ACHN (cell line): ENCODE measurements around the gene TBRG1.

Experiments used
- DNase-seq: peaks from one replicate; pipeline ENCODE4 v3.0.0-alpha.2; 2015
- in situ Hi-C: cut with HindIII; loops from 2 replicates; pipeline ENCODE4 v1.10.0; 2017; ENCODE audit warnings: low sequenced_read_pairs, low pct_ligation_motif_present, low pct_unique_long_range_greater_than_20kb

TBRG1 gene

DNA sequence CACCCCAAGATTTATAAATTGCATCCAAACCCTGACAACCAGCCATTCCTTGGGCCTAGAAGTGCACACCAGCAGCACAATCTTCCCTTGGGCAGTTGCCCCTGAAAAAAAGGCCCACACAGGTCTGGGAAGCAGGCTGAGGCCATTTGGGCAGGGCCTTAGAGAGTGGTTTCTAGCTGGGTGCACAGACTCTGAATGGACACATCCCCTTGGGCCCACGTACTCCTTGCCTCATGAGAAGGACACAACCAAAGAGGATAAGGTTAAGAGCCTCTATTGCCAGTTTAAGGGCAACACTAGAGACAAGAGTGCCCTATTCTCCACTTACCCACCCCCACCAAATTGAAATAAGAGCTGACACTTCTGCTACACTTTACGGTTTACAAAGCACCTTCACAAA is 12.4 kb upstream of the TBRG1 start:
- DNase-seq: no peak
- in situ Hi-C loops: no loop called here

DNA sequence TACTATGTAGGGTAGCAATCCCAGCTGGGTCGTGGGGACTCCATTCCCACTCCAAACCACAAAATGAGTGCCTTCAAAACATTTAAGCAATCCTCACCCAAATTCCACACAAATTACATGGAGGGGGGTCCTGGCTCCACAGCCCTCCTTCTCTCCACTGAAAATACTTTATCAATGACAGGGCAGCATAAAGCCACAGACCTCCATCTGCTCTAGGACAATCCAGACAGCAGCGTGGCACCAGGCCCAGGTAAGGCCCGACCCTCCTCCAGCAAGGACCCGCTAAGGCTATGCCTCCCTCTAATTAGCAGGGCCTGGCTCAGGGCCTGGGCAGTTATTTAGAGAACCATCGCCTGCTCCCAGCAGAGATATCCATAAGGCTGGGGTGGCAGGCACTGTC is 11.6 kb upstream of the TBRG1 start, which contains the start of gene PANX3:
TSS of gene PANX3 (plus strand) at position 365 of the 400 bp plus-strand sequence. CDS start 129 bp downstream, outside the sequence.
- in situ Hi-C loops: no loop called here
- DNase-seq: no peak

DNA sequence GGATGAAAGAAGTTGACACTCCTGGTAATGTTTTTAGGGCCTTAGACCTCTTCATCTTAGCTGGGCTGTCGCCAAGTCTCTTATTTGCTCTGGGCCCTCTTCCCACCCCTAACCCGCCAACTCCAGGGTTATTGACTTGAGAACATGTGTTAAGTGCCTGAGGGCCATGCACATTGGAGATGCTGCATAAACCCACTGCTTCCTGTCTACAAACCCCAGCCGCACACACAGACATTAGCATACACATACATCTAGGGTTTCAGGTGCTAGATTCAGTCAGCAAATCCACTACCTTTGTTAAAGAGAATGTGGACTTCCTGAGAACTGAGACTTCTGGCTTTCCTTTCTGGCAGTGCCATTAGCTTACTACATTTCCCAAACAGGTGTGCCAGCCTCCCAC is 10.6 kb upstream of the TBRG1 start:
- DNase-seq: no peak
- in situ Hi-C loops: no loop called here

DNA sequence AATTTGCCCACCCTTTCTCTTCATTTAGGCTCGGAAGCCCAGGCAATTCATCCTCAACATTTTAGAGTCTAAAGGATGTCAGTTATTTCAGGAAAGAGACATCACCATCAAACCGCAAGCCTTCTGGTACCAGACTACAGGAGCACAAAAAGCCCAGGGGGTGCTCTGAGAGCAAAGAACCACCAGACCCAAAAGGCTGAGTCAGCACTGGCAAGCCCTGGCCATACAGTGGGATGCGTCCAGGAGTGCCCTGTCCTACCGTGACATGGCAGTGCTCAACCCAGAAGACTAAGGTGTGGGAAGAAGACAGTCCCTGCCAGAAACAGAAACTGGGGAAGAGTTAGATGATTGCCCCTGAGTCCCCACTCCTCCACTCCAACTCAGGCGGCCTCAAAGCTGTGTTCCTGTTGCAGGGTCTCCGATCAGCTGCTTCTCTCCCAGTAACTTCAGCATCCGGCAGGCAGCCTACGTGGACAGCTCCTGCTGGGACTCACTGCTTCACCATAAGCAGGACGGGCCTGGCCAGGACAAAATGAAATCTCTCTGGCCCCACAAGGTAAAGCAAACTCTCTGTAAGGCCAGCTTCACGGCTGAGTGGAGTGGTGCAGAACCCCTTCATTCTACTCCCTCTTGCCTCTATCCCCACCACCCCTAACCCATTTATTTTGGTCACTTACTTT is 10.0 kb upstream of the TBRG1 start:
- in situ Hi-C loops: no loop called here
- DNase-seq: no peak

DNA sequence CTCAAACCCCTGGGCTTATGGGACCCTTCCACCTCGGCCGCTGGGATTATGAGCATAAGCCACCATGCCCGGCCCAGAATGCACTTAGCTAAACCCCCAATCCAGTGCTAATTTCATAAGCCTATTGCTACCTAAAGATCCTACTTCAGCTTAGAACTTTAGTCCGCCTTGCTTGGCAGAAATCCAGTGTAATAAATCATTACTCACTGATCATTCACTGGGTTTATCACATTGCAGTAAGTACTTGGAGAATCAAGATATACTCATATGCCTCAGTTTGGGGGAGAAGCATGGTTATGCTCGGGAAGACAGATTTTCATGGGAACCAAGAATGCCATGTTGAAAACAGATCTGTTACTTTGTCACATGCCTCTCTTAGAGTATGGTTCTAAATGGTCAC is 3.8 kb upstream of the TBRG1 start:
- DNase-seq: no peak
- in situ Hi-C loops: no loop called here

DNA sequence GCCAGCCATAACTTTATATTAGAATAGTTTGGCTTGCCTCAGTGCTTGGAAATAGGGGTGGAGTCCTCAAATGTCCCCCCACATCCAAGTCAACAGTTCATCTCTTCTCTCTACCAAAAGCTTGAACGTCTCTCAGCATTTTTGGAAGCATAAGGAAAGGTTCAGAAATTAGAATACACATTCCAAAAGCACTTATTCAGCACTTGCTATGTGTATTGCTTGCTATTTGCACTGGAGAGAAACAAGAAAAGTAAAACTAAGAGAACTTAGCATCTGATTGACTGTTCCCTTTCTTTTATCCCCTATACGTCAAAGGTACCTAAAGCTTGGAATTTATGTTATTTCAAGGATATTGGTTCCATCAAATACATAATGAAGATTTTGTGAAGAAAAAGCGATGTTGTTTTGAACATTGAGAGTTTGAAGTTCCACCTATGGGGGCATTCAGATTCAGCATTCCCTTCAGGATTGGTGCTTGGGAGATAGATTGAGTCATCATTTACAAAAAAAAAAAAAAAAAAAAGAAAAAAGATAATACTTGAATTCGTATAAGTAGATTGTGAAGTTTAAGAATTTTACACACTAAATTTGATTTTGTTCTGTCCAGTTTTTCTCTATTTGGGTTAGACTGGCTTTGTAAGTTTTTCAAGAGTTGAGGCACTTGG is 1.3 kb downstream of the TBRG1 start:
- in situ Hi-C loops: no loop called here

DNA sequence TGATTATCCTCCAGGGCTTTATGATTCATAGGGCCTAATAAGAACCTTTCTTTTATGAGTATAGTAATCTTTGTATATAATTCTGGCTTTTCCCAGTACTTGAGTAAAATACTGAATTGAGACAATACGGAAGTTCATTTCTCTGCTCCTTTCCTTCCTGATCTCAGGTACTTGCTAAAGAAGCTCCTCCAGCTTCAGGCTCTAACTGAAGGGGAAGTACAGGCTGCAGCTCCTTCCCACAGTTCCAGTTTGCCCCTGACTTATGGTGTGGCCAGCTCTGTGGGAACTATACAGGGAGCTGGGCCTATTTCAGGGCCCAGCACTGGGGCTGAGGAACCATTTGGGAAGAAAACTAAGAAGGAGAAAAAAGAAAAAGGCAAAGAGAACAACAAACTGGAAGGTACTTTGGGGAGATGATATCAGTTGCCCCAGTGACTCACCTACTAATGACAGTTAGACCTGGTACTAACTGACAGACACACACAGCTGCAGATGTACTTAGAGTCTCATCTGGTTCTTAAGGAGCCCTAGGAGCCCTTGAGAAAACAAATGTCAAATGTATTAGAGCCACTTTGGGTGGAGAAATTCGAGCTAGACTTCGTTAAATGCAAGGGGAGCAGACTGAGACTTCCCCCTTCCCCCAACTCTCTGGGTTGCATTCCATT is 3.0 kb downstream of the TBRG1 start:
- in situ Hi-C loops: no loop called here
- DNase-seq: no peak

More for the DNA sequence above, 1.3 kb downstream of the TBRG1 start:
- DNase-seq: no peak

DNA sequence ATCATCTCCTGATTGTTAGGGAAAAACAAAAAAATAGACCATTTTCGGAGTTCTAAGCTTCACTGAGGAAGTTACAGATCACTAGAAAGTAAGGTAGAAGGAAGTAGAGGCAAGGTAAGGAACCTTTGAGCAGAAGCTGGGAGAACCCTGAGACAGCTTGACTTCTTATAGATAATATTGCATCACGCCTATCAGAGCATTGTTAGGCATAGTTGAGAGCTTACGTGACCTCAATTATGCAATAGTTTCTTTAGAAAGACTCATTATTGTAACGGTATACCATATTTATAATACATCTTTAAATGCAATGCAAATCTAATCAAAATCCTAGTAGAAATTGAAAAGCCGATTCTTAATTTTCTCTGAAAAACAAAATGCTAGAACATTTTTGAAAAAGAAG is 4.9 kb downstream of the TBRG1 start:
- no peak for DNase-seq
- in situ Hi-C loops: no loop called here

DNA sequence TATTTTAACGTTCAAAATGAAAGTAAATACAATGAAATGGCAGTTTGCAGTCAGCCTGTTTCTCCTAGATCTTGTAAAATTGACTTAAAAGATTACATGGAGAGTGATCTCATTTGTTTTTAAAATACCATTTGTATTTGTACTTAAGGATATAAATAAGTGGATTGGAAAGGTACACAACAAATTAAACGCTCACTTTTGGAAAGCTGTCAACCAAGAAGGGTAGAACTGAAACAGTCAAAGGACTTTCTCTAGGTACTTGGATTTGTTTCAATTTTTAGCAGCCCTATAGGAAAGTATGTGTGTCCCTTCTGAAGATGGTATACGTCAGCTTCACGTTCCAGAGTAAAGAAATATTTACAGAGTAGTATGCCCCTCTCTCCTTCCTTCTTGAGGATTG is 7.3 kb downstream of the TBRG1 start:
- no peak for DNase-seq
- in situ Hi-C loops: no loop called here

DNA sequence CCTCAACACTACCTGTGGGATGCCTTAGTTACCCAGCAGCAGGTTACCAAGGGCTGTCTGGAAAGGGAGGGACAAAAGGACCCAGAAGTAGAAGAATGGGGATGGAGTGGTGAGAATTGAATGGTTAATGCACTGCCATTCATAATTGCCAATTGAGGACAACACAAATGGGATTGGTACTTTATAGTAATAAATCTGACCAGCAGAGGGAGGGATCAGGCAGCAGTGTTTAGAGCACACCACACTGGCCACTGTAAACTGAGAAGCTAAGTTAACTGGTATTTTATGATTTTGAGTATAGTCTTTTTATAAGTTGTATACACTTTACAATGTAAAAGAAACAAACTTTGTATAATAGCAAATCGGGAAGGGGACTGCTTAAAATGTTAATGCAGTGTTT is 10.7 kb downstream of the TBRG1 start:
- peak; percentile 16 for DNase-seq
- in situ Hi-C loops: no loop called here

DNA sequence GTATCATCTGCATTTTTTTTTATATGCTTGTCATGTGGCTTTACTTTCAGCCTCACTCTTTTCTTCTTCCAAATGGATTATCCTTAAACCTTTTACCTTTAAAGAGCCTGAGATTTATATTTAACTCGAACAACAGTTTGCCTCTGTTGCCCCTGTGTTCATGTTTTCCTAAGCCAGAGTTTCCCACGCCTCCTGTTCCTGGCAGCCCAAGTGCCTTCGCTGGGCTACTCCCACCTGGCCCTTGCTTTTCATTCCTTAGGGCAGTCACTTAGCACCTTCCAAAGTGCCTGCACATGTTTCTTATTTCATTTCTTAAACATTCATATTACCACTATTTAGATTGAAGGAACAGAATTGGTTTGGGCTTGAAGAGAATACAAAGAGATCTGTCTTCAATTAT is 13.3 kb downstream of the TBRG1 start:
- in situ Hi-C loops: no loop called here
- DNase-seq: no peak

DNA sequence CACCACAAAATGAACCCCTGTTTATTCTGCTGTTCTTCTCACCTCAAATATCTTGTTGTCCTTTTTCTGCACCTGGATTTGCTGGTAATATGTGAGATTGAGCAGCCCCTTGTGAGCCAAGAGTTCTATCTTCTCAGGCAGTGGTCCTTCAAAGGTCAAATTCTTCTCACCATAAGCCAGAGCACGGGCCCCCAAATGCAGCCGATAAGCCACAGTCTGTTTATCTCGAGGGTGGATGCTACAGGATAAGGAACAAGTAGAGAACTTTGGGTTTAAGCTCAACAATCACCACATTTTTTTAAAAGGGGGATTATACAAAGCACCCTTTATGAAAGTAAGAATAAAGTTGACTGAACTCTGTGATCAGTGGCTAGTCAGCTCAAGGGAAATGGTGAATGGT is 15.8 kb downstream of the TBRG1 start:
- DNase-seq: no peak
- in situ Hi-C loops: no loop called here

DNA sequence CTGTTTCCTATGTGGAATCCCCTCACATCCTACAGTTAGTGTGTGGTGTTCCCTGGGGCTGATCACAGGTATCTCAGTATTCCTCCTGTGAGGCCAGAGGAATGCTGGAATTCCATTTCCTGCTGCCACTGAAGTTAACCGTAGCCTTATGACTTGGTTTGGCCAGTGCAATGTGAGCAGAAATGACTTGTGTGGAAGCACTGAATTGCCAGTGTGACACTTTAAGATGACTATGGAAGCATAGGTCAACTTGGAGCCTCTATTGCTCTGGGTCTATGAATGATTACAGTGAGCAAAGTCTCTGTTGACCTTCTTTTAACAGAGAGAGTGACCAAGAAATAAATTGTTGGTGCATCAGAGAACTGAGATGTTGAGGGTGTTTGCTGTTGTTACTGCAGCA is 16.5 kb downstream of the TBRG1 start:
- in situ Hi-C loops: no loop called here
- no peak for DNase-seq

DNA sequence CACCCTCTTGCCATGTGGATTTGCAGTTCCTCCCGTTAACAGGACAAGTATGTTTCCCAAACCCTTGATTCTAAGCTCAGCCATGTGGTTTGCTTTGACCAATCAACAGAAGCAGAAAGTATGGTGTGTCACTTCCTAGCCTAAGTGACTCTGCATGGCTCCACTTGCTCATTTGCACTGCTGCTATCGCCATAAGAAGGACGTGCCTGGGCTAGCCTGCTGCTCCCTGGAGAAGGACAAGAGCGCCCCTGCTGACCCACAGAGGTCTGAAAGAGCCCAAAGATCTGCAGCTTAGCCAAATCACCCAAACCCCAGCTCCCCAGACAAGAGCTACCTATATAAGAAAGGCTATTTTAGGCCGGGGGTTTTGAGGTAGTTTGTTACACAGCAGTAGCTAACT is 18.0 kb downstream of the TBRG1 start:
- DNase-seq: no peak
- in situ Hi-C loops: no loop called here

DNA sequence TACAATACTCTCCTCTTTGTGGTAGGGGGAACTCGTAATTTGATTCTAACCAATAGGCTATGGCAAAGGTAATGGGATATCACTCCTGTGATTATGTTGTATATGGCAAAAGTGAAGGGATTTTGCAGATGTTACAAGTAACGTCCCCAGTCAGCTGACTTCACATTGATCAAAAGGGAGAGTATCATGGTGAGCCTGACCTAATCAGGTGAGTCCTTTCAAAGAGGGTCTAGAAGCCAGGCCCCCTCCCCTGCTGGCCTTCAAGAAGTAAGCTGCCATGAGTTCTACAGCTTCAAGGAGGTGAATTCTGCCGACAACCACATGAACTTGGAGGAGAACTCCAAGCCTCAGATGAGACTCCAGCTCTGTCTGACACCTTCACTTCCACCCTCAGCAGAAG is 20.0 kb downstream of the TBRG1 start:
- no peak for DNase-seq
- in situ Hi-C loops: no loop called here

DNA sequence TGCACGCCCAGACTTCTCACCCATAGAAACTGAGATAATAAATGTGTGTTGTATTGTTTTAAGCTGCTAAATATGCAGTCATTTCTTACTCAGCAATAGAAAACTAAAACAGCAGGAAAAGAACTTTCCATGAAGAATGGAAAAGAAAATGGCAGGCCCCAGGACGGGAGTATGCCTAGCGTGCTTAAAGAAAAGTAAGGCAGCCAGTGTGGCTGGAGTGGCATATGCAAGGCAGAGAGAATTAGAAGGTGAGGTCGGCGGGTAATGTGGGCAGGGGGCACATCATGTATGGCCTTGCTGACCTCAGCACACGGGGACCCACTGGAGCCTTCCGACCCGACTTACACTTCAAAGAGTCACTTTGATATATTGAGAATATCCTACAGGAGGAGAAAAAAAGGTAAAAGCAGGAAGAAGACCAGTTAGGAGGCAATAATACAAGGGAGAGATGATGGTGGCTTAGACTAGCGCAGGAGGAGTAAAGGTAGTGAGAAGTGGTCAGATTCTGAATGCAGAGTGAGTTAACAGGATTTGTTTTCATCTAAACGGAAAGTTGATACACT is 20.5 kb downstream of the TBRG1 start:
- DNase-seq: no peak
- in situ Hi-C loops: no loop called here

DNA sequence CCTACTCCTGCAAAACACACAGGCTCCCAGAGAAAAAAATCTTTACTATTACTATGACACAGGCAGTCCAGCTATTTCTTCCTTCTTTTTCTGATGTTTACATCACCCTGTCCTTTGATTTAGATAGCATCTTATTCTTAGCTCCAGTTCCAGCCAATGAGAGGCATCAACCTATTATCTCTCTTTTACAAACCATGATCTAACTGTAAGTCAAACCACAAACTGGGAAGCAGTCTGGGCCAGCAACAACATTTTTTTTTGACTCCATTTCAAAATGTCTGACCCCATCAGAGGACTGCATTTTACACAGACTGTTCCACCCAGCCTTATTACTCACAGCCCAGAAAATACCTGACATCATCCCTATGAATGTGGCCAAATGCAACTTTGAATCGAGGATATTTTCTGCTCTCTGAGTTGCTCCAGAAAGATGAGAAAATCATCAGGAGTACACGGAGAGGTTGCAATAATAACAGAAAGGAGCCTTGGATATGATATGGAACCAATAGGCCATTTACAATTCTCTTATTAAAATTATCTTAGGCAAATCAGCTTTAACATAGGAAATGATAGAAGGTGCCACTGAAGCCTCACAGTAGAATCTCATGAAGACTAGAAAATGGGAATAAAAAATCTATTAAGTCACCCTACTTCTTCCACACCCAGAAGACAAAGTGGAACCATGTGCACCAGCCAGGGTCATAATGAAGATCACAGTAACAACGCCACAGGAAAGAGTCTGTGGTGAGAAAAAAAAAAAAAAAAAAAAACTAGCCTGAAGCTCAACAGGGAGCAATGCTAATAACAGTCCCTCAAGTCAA is 21.2 kb downstream of the TBRG1 start:
- no peak for DNase-seq
- in situ Hi-C loops: no loop called here

DNA sequence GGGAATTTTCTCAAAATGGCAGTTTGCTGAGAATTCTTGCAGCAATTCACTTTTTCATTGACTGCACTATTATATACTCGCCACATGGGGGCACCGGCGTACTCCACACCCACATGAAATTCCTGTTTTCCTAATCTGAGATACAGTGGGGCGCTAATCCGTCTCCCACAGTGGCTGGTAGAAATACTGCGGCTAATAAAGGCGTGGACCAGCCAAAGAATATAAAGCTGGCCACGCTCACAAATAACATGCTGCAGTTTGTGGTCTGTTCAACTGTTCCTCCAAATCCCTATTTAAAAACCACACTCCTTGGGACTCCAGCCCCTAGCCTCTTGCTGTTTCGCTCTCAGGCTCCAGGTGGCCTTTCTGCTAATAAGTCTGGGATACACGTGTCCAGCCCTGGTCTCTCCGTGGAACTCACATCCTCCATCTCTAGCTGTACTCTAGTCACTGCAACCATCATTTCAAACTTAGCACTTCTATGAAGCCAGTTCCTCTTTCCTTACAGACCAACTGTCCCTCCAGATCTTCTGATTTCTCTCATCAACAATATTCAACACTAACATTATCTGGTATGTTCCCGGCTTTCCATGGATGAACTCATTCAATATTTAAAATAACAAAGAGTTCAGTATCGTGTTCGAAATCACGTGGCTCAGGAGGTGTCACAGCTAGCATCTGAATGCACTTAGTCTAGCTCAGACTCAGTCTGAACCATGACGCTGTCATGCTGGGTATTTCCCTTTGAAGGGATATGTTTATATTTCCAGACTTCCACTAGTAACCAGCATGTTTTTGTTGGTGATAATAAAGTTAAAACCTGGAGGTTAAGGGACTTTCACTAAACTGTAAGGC is 22.0 kb downstream of the TBRG1 start:
- in situ Hi-C loops: no loop called here
- DNase-seq: peak; percentile 56
